Measurements from ENCODE around the gene NCOA5. TPM values are rescaled to one million over a fixed set of nuclear protein-coding genes. Genes with fewer than 3 reads are reported as not detected.

NCOA5 gene
- total and polyA plus RNA-seq, 2 experiments from 2014 or later, result 8.4 to 22.8 TPM

DNA sequence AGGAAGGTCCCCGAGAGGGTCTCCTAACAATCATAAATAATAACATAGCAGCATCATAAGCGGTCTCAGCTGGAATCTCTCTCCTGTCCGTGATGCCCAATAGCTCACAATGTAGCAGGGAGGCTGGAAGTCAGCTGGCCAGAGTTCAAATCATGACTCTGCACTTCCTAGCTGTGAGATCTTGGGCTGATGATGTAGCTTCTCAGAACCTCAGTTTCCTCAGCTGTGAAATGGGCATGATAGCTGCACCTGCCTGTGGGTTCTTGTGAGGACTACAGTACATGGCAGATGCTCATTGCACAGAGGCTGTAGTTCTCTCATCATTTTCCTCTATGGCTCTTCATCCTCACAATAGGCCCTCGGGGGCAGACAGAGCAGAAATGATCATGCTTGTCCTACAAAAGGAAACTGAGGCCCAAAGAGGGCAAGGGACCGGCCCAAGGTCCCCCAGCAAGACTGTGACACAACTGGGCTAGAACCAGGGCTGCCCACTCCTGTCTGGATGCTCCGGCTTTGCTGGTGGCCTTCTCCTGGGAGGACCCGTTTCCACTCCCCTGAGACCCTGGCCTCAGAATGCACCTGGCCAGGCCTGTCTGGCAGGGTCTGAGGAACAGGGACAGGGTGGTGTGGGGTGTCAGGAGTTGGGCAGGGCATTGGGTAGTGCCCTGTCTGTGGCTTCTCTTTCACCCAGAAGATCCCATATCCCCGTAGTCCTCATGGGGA lies 43.0 kb downstream of the NCOA5 start:
- no peaks in the 10 kb centered on the region for H3K9me3 Mint-ChIP-seq
- H3K4me1 Mint-ChIP-seq, result peaks cover 9% of the 10 kb centered on the region
- no peak overlapping the region for H3K4me2 ChIP-seq
- no peak overlapping the region for H3K27ac Mint-ChIP-seq
- ATAC-seq (no peak), DNase-seq (ENCODE audit: low spot score) (no peak)
- H3K36me3 ChIP-seq (ENCODE audit: insufficient read depth), result no peaks in the 10 kb centered on the region
- no peaks in the 10 kb centered on the region for H3K79me2 ChIP-seq (replicated peaks; ENCODE audit: insufficient read depth)
- H3K36me3 Mint-ChIP-seq (ENCODE audit: low read depth), result no peaks in the 10 kb centered on the region; the same call in 2 of the 3 replicates
- H3K4me1 ChIP-seq (ENCODE audit: insufficient read depth), result no peaks in the 10 kb centered on the region
- no peaks in the 10 kb centered on the region for H4K20me1 ChIP-seq (replicated peaks; ENCODE audit: insufficient read depth)
- no peak overlapping the region for H3K4me3 ChIP-seq
- no peaks in the 10 kb centered on the region for H3F3A ChIP-seq (replicated peaks; ENCODE audit: low read depth)
- no peak overlapping the region for H3K4me3 Mint-ChIP-seq
- H3K27me3 ChIP-seq (ENCODE audit: insufficient read depth), result no peaks in the 10 kb centered on the region
- peaks cover 13% of the 10 kb centered on the region for H3K27me3 Mint-ChIP-seq (ENCODE audit: insufficient read depth, low read depth, poor library complexity)
- no peak overlapping the region for H2AFZ ChIP-seq
- TF ChIP-seq ZNF331 (CRISPR knock-in tag; IDR thresholded peaks at IDR 0.05; ENCODE audit: low read depth) (no peak), STAT1 (IDR thresholded peaks at IDR 0.05; ENCODE audit: unreplicated experiment) (no peak), JUNB (IDR thresholded peaks at IDR 0.05; ENCODE audit: unreplicated experiment) (no peak), EZH2phosphoT487 (IDR thresholded peaks at IDR 0.05; ENCODE audit: unreplicated experiment) (no peak), CREB1 (CRISPR knock-in tag; IDR thresholded peaks at IDR 0.05; ENCODE audit: low read depth) (no peak), NANOG (IDR thresholded peaks at IDR 0.05; ENCODE audit: borderline replicate concordance) (no peak), POLR2AphosphoS5 (IDR thresholded peaks at IDR 0.05; ENCODE audit: low read depth) (no peak), ZNF114 (CRISPR knock-in tag; IDR thresholded peaks at IDR 0.05) (no peak), EZH2 (IDR thresholded peaks at IDR 0.05; ENCODE audit: low read depth, unreplicated experiment) (no peak)
- TF ChIP-seq, protein P1, sequence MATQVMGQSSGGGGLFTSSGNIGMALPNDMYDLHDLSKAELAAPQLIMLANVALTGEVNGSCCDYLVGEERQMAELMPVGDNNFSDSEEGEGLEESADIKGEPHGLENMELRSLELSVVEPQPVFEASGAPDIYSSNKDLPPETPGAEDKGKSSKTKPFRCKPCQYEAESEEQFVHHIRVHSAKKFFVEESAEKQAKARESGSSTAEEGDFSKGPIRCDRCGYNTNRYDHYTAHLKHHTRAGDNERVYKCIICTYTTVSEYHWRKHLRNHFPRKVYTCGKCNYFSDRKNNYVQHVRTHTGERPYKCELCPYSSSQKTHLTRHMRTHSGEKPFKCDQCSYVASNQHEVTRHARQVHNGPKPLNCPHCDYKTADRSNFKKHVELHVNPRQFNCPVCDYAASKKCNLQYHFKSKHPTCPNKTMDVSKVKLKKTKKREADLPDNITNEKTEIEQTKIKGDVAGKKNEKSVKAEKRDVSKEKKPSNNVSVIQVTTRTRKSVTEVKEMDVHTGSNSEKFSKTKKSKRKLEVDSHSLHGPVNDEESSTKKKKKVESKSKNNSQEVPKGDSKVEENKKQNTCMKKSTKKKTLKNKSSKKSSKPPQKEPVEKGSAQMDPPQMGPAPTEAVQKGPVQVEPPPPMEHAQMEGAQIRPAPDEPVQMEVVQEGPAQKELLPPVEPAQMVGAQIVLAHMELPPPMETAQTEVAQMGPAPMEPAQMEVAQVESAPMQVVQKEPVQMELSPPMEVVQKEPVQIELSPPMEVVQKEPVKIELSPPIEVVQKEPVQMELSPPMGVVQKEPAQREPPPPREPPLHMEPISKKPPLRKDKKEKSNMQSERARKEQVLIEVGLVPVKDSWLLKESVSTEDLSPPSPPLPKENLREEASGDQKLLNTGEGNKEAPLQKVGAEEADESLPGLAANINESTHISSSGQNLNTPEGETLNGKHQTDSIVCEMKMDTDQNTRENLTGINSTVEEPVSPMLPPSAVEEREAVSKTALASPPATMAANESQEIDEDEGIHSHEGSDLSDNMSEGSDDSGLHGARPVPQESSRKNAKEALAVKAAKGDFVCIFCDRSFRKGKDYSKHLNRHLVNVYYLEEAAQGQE (IDR thresholded peaks at IDR 0.05; ENCODE audit: unreplicated experiment), result no peak
- TF ChIP-seq, protein P2, sequence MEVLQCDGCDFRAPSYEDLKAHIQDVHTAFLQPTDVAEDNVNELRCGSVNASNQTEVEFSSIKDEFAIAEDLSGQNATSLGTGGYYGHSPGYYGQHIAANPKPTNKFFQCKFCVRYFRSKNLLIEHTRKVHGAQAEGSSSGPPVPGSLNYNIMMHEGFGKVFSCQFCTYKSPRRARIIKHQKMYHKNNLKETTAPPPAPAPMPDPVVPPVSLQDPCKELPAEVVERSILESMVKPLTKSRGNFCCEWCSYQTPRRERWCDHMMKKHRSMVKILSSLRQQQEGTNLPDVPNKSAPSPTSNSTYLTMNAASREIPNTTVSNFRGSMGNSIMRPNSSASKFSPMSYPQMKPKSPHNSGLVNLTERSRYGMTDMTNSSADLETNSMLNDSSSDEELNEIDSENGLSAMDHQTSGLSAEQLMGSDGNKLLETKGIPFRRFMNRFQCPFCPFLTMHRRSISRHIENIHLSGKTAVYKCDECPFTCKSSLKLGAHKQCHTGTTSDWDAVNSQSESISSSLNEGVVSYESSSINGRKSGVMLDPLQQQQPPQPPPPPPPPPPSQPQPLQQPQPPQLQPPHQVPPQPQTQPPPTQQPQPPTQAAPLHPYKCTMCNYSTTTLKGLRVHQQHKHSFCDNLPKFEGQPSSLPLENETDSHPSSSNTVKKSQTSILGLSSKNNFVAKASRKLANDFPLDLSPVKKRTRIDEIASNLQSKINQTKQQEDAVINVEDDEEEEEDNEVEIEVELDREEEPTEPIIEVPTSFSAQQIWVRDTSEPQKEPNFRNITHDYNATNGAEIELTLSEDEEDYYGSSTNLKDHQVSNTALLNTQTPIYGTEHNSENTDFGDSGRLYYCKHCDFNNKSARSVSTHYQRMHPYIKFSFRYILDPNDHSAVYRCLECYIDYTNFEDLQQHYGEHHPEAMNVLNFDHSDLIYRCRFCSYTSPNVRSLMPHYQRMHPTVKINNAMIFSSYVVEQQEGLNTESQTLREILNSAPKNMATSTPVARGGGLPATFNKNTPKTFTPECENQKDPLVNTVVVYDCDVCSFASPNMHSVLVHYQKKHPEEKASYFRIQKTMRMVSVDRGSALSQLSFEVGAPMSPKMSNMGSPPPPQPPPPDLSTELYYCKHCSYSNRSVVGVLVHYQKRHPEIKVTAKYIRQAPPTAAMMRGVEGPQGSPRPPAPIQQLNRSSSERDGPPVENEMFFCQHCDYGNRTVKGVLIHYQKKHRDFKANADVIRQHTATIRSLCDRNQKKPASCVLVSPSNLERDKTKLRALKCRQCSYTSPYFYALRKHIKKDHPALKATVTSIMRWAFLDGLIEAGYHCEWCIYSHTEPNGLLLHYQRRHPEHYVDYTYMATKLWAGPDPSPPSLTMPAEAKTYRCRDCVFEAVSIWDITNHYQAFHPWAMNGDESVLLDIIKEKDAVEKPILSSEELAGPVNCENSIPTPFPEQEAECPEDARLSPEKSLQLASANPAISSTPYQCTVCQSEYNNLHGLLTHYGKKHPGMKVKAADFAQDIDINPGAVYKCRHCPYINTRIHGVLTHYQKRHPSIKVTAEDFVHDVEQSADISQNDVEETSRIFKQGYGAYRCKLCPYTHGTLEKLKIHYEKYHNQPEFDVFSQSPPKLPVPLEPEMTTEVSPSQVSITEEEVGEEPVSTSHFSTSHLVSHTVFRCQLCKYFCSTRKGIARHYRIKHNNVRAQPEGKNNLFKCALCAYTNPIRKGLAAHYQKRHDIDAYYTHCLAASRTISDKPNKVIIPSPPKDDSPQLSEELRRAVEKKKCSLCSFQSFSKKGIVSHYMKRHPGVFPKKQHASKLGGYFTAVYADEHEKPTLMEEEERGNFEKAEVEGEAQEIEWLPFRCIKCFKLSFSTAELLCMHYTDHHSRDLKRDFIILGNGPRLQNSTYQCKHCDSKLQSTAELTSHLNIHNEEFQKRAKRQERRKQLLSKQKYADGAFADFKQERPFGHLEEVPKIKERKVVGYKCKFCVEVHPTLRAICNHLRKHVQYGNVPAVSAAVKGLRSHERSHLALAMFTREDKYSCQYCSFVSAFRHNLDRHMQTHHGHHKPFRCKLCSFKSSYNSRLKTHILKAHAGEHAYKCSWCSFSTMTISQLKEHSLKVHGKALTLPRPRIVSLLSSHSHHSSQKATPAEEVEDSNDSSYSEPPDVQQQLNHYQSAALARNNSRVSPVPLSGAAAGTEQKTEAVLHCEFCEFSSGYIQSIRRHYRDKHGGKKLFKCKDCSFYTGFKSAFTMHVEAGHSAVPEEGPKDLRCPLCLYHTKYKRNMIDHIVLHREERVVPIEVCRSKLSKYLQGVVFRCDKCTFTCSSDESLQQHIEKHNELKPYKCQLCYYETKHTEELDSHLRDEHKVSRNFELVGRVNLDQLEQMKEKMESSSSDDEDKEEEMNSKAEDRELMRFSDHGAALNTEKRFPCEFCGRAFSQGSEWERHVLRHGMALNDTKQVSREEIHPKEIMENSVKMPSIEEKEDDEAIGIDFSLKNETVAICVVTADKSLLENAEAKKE (CRISPR knock-in tag; IDR thresholded peaks at IDR 0.05), result no peak
- TF ChIP-seq, protein P3, sequence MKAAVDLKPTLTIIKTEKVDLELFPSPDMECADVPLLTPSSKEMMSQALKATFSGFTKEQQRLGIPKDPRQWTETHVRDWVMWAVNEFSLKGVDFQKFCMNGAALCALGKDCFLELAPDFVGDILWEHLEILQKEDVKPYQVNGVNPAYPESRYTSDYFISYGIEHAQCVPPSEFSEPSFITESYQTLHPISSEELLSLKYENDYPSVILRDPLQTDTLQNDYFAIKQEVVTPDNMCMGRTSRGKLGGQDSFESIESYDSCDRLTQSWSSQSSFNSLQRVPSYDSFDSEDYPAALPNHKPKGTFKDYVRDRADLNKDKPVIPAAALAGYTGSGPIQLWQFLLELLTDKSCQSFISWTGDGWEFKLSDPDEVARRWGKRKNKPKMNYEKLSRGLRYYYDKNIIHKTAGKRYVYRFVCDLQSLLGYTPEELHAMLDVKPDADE (IDR thresholded peaks at IDR 0.05), result no peak
- TF ChIP-seq, protein P4, sequence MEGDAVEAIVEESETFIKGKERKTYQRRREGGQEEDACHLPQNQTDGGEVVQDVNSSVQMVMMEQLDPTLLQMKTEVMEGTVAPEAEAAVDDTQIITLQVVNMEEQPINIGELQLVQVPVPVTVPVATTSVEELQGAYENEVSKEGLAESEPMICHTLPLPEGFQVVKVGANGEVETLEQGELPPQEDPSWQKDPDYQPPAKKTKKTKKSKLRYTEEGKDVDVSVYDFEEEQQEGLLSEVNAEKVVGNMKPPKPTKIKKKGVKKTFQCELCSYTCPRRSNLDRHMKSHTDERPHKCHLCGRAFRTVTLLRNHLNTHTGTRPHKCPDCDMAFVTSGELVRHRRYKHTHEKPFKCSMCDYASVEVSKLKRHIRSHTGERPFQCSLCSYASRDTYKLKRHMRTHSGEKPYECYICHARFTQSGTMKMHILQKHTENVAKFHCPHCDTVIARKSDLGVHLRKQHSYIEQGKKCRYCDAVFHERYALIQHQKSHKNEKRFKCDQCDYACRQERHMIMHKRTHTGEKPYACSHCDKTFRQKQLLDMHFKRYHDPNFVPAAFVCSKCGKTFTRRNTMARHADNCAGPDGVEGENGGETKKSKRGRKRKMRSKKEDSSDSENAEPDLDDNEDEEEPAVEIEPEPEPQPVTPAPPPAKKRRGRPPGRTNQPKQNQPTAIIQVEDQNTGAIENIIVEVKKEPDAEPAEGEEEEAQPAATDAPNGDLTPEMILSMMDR (conservative IDR thresholded peaks at IDR 0.05; ENCODE audit: low read depth in 2 of 2), result no peak
- H3K27ac ChIP-seq (ENCODE audit: low read depth), result no peak overlapping the region
- H3K9me2 ChIP-seq (ENCODE audit: insufficient read depth), result no peaks in the 10 kb centered on the region
